Measurements from ENCODE around the gene MYOF. TPM values are rescaled to one million over a fixed set of nuclear protein-coding genes. Genes with fewer than 3 reads are reported as not detected.
A peak's percentile ranks its signal among the peaks of the same experiment; 100 is the strongest.

MYOF gene
- total and polyA plus RNA-seq, 12 donors = 4.1 to 119 (median 49.6) TPM

DNA sequence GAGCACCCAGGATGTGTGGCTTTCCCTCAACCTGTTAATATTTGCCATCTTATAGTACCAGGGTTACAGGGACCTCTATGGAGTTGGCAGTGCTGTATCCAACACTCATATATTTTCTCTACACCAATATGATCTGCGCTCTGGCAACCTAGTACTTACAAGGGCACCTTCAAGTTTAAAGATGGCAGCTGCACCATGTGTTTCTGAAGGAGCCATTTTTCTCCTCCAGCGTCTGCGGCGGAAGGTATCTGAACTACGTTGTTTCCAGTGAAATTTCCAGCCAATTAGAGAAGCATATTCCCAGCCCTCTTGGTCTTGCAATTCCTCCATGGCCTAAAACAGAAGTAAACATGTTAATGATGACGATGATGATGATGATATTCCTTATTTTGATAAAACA is 125.6 kb downstream of the MYOF start:
- Histone ChIP-seq H3K36me3 (replicated peaks in 1 of 2) (peaks cover 0 to 42% of the 10 kb centered on the region in 2 donors), H3K27me3 (no peaks in the 10 kb centered on the region), H3K4me3 (no peak overlapping the region), H3K9me3 (replicated peaks in 1 of 3) (no peaks in the 10 kb centered on the region), H3K27ac (no peak overlapping the region), H3K4me1 (replicated peaks in 1 of 2) (no peaks in the 10 kb centered on the region)
- DNase-seq = no peak
- intact Hi-C loops (cut with DNase I) = loop anchor here in 1 of 2 donors (10.0 kb wide), 1 partner anchor 272 kb away; no protein-coding TSS in a partner anchor
- 91 to 96% (median 93%) methylated on average over 6 of the region's 6 CpGs for WGBS, 4 donors
- TF ChIP-seq, protein P1, sequence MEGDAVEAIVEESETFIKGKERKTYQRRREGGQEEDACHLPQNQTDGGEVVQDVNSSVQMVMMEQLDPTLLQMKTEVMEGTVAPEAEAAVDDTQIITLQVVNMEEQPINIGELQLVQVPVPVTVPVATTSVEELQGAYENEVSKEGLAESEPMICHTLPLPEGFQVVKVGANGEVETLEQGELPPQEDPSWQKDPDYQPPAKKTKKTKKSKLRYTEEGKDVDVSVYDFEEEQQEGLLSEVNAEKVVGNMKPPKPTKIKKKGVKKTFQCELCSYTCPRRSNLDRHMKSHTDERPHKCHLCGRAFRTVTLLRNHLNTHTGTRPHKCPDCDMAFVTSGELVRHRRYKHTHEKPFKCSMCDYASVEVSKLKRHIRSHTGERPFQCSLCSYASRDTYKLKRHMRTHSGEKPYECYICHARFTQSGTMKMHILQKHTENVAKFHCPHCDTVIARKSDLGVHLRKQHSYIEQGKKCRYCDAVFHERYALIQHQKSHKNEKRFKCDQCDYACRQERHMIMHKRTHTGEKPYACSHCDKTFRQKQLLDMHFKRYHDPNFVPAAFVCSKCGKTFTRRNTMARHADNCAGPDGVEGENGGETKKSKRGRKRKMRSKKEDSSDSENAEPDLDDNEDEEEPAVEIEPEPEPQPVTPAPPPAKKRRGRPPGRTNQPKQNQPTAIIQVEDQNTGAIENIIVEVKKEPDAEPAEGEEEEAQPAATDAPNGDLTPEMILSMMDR (IDR thresholded peaks at IDR 0.05) = no peak
- TF ChIP-seq POLR2A (IDR thresholded peaks at IDR 0.05) = no peak

DNA sequence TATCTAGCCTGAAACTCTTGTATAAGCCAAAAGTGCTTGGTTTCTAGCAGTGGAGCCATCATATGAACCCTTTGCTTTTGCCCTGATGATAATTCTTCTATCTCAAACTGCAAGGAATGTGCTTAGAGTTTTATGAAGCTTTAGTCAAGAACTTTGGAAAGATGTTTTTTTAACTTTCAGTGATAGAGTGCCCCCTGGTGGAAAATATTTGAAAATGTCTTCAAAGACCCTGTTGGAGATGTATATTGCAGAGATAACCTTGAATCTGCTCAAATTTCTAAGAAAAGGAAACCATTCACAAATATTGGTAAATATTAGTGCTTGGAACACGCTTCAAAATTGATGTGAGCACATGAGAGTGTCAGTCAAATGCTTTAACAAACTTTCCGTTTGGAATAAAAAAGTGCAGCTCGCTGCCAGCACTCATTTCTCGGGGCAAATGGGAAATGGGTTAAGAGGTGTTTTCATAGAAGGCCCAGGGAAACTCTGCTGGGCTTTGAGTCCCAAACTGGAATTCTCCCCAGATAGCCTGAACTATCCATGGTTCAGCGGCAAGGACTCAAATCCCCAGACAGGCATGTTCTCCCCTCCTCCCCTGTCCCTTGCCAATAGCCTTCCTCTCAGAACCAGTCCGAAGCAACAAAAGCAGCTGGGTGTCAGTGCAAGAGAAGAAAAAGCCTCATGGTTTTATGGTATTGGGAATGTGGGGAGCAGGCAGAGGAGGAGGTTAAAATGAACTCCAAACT is 129.3 kb downstream of the MYOF start:
- H3K27me3 ChIP-seq = no peaks in the 10 kb centered on the region
- intact Hi-C loops (cut with DNase I) = loop anchor here in 1 of 2 donors (10.0 kb wide), 1 partner anchor 268 kb away; no protein-coding TSS in a partner anchor
- no peak for DNase-seq
- H3K9me3 ChIP-seq (replicated peaks in 1 of 3) = no peaks in the 10 kb centered on the region
- 49 to 60% (median 59%) methylated on average over 6 of the region's 6 CpGs for WGBS, 4 donors
- TF ChIP-seq, protein P1 (IDR thresholded peaks at IDR 0.05) = peak; percentile 58 to 77 (median 70)
- TF ChIP-seq POLR2A (IDR thresholded peaks at IDR 0.05) = no peak
- peaks cover 0 to 71% of the 10 kb centered on the region in 2 donors for H3K36me3 ChIP-seq (replicated peaks in 1 of 2)
- no peak overlapping the region for H3K4me3 ChIP-seq
- H3K27ac ChIP-seq = no peak overlapping the region
- H3K4me1 ChIP-seq (replicated peaks in 1 of 2) = no peaks in the 10 kb centered on the region

DNA sequence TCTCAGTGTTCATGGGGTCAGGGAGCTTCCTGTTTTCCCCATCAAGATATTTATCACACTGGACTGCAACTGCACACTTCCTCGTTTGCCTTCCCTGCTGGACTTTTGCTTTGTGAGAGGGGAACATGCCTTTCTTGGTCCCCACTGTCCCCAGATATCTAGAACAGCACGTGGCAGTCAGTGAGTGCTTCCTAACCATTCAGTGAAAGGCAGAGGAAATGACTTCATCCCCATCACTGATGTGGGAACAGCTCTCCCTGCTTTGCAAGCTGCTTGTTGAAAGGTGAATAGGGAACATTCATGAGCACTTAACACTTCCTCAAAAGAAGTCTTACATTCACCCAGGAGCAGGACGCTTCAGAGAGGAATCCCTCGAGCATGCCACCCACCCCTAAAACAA is 135.4 kb downstream of the MYOF start:
- Histone ChIP-seq H3K27me3 (no peaks in the 10 kb centered on the region), H3K9me3 (replicated peaks in 1 of 3) (no peaks in the 10 kb centered on the region), H3K27ac (peak overlapping the region in 1 of 5 donors; percentile 45), H3K36me3 (replicated peaks in 1 of 2) (peaks cover 0 to 63% of the 10 kb centered on the region in 2 donors), H3K4me1 (replicated peaks in 1 of 2) (peaks cover 0 to 6% of the 10 kb centered on the region in 2 donors), H3K4me3 (no peak overlapping the region)
- WGBS, 4 donors = 52 to 59% (median 55%) methylated on average over 4 of the region's 4 CpGs
- intact Hi-C loops (cut with DNase I) = no loop called here
- DNase-seq = no peak
- TF ChIP-seq, protein P1 (IDR thresholded peaks at IDR 0.05) = no peak
- no peak for TF ChIP-seq POLR2A (IDR thresholded peaks at IDR 0.05)

DNA sequence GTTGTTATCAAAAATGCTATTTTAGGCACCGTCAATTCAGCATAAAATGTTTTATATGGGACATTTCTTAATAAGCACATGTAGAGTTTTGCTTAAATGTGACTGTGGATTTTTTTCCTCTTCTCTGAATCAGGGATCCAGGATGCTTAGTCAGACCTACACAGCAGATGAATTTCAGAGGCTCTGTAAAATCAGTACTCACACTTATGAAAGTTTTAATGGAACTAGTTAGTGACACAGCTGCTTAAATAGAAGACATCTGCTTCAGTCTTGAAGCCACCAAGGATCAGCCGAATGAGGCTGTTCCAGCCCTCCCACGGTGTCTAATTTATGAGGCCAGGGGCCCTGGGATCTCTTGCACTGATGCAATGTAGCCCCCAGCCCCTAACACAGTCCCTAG is 136.0 kb downstream of the MYOF start:
- 47 to 77% (median 61%) methylated on average over 1 to 3 of the region's 3 CpGs for WGBS, 4 donors
- Histone ChIP-seq H3K4me3 (no peak overlapping the region), H3K4me1 (replicated peaks in 1 of 2) (peaks cover 0 to 6% of the 10 kb centered on the region in 2 donors), H3K9me3 (replicated peaks in 1 of 3) (no peaks in the 10 kb centered on the region), H3K36me3 (replicated peaks in 1 of 2) (peaks cover 0 to 61% of the 10 kb centered on the region in 2 donors), H3K27me3 (no peaks in the 10 kb centered on the region), H3K27ac (peak overlapping the region in 1 of 5 donors; percentile 45)
- TF ChIP-seq POLR2A (IDR thresholded peaks at IDR 0.05) = no peak
- TF ChIP-seq, protein P1 (IDR thresholded peaks at IDR 0.05) = no peak
- no peak for DNase-seq
- intact Hi-C loops (cut with DNase I) = no loop called here
